Epithelial cell of prostate (primary cell): Measurements from ENCODE around the gene GPR157.

ENCODE experiments used
- DNase-seq: peaks from one replicate; pipeline ENCODE4 v3.0.0-alpha.2; 2011; ENCODE audit warnings: low read depth, low spot score
- H3K27ac ChIP-seq: fragments of 450-650 bp; 2 replicates; pipeline ENCODE4 v1.5.1; 2017; ENCODE audit warnings: mild to moderate bottlenecking

The GPR157 gene

DNA sequence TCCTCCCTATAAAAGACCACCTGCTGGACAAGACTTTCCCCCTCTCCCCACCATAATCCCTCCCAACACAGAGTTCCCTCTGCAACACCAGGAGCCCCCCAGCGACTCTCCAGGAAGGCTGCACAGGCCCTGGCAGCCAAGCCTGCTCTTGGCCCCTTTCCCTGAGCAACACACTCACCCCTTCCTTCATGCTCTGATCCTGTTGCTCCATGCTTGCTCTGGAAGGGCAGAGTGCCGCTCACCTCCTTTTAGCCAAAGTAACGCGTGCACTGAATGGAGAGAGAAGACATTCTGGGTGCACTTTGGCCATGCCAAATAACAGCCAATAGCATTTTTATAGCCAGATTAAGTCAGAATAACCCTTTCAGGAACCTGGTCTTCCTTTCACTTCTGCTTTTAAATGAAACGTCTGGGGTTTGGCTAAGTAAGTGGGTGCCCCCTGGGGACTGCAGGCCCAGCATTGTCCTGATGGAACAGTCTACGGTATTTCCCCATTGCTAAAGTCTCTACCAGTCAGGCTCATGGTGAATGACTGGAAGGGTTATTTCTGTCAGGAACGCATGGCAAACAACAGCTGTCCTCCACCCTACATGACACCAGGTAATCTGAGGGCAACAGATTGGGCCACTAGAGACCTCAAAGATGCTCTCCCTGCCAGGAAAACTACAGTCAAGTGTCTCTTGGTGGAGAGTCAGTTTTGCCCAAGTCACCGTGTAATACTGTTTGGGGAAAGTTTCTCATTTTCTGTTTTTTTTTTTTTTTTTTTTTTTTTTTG lies 59.4 kb downstream of the GPR157 start, which contains the start of gene SLC2A5:
TSS of gene SLC2A5 (minus strand) at position 310 of the 775 bp plus-strand sequence. CDS start at position 211, 99 bp downstream.
- no peak within 1 kb of the TSS for H3K27ac ChIP-seq
- no peak for DNase-seq

DNA sequence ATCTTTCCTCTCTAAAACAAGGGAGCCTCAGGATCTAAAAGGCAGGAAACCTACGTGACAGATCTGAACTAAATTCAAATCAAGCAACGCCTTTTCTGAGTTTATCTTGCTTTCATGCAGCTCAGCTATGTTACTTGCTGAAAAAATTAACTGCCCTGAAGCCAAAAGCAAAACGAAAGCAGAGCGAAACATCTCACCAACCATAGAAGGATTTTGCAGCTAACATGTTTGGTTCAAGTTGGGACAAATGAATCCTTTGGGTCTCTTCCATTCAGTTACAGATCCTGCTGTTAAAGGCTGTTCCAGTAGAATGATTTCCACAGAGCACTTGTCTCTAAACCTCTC lies 59.9 kb downstream of the GPR157 start:
- no peak for DNase-seq
- H3K27ac ChIP-seq = no peak overlapping the region

DNA sequence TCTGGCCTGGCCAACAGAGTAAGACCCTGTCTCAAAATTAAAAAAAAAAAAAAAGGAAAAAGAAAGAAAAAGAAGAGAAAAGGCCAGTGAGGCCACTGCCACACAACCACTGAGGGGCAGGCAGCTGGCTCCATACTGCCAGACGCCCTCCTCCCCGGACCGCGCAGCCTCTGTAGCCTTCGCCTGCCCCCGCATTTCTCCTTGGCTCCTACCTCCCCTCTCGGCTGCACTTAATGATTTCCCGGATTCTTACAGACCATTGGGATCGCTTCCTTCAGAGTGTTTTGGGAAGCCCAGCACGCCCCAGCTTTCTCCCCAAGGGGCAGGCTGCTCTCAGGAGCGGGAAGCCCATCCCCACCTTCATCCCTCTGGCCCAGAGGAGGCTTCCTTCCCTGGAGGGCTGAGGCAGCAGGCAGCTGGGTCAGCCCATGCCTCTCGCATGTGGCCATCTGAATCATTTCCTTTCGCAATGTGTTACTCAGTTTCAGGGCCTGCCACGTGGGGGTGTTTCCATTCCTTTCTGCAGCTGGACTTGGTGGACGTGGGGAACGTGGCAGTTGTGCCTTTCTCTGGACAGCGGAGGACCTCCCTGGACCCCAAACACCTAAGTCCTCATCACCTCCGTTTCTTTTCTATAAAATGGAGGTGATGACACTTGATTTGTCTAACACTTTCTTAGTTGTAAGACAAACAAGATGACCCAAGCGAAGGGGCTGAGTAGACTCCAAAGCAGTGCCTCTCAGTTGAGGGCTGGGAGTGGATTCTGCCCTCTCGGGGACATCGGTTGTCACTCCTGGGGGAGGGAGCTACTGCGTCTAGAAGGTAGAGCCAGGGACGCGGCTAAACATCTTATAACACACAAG lies 61.7 kb downstream of the GPR157 start:
- H3K27ac ChIP-seq = no peak overlapping the region
- DNase-seq = no peak

DNA sequence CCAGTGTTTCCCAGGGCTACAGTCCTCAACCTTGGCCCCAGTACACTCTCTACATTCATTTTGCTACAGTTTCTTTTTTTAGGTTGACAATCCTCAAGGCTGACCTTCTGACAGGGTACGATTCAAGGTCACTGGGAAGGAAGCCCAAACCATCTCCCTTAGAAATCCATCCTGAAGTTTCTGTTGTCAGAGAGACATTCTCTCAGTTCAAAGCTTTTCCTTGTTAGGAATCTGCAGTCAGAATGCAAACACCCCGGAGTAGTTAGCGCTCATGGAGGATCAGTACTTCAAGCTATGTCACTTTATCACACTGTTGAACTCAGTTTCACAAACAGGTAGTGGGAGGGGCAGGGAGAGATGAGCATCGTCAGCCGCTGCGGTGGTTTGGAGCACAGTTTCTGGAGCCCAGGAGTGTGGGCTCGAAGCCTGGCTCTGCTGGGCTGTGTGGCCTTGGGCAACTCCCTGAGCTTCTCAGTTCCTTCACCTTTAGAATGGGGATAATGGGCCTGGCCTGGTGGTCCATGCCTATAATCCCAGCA lies 63.6 kb downstream of the GPR157 start:
- DNase-seq = no peak
- no peak overlapping the region for H3K27ac ChIP-seq

DNA sequence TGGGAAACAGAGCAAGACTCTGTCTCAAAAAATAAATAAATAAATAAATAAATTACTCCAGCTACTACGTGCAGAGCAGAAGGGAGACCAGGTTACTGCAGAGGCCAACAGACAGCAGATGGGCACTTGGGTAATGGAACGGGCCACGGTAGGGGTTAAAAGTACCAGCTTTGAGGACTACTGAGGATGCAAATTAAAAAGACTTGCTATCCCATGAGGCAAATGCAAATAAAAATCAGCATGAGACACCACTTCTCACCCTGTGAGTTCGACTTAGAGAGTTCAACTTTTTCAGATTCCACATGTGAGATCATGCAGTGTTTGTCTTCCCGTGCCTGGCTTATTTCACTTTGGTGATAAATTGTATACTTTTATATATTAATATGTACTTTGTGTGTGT lies 66.1 kb downstream of the GPR157 start:
- DNase-seq = no peak

DNA sequence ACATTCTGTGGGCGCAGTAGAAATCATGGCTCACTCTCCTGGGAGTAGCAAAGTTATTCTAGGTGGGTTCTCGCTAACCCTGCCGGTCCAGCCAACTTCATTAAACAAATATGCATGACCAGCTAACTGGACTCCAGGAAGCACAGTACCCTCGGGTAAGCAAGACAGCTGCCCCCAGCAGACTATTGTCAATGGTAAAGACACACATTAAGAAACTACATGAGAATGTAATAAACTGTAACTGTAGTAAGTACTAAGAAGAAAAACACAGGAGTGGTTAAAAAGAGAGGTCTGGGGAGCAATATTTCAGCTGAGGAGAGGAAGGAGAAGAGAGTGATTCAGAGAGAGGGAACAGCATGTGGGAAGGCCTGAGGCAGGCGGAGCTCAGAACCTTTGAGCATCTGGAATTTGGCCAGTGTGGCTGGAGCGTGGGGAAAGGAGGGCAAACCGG lies 66.9 kb downstream of the GPR157 start:
- H3K27ac ChIP-seq = no peak overlapping the region

More for the DNA sequence above, 66.1 kb downstream of the GPR157 start:
- no peak overlapping the region for H3K27ac ChIP-seq

DNA sequence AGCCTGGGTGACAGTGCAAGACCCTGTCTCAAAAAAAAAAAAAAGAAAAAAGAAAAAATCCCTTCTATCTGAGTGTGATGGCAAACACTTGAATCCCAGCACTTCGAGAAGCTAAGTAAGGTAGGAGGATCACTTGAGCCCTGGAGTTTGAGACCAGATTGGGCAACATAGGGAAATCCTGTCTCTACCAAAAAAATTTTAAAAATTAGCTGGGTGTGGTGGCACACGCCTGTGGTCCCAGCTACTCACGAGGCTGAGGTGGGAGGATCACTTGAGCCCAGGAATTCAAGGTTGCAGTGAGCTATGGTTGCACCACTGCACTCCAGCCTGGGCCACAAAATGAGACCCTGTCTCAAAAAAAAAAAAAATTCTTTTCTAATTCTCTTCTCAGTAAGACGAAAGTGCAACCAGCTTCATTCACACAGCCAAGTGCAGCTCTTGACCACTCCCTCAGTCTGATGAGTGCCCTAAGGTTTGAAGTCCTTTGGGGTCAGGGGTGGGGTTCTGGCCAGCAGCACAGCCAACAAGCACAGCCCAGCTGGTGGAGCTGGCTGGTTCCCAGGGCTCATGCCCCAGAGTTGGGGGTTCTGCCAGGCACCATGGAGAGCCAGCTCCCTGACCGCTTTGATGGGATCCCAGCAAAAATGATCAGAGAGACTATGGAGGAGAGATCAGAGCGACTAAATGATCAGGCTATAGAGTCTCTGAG lies 67.5 kb downstream of the GPR157 start:
- DNase-seq = no peak
- H3K27ac ChIP-seq = no peak overlapping the region

More for the DNA sequence above, 66.9 kb downstream of the GPR157 start:
- no peak for DNase-seq

DNA sequence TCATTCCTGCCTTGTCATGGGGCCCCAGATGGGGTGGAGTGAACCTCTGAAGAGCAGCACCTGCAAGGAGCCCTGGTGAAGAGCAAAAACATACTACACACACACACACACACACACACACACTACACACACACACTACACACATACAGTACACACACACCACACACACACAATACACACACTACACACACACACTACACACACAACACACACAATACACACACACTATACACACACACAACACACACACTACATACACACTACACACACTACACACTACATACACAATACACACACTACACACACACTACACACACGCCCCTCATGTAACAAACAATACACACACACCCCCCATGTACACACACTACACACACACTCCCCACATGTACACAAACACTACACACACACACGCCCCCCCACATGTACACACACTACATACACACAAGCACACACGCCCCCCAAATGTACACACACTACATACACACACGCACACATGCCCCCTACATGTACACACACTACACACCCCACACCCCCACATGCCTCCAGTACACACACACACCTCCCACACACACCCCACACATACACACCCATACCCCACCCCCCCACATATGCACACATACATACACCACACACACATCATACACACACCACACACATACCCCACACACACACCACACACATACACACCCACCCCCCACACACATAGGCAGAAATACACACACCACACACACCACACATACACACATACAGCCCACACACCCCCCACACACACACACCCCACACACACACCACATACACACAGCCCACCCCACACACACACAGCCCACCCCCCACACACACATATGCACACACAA lies 68.8 kb downstream of the GPR157 start:
- DNase-seq = no peak
- H3K27ac ChIP-seq = no peak overlapping the region

DNA sequence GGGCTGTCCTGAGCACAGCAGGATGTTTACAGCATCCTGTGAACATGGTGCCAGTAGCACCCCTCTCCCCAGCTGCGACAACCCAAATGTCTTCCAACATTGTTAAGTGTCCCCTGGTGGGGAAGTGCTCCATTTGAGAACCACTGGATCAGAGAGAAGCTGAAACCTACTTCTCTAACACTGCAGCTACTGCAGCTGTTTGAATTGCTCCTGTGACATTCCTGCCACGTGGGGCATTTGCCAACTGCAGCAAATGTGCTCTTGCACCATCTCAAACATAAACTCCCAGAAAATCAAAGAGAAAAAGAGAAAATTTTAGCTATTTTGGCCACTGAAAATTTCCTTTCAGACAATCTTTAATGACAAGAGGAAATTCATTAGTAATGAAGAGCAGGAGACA lies 70.4 kb downstream of the GPR157 start:
- DNase-seq = no peak
- no peak overlapping the region for H3K27ac ChIP-seq

DNA sequence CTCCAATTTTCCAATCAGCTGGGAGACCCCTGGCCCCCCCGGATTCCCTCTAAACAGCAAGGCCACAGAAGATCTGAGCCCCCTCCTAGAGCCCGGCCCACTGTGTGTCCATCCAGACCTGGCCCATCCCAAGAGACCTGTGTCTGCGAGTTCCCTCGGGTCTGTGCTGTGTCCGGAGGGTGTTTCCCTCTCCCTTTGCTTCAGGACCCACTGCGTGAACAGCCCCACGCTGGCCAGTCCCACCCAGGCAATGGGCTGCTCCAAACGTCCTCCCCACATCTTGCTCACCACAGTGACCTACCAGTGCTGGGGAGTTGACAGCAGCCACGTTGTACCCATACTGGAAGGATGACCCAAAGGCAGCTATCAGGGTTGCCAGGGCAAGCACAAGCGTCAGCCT lies 71.1 kb downstream of the GPR157 start:
- no peak for DNase-seq
- no peak overlapping the region for H3K27ac ChIP-seq

DNA sequence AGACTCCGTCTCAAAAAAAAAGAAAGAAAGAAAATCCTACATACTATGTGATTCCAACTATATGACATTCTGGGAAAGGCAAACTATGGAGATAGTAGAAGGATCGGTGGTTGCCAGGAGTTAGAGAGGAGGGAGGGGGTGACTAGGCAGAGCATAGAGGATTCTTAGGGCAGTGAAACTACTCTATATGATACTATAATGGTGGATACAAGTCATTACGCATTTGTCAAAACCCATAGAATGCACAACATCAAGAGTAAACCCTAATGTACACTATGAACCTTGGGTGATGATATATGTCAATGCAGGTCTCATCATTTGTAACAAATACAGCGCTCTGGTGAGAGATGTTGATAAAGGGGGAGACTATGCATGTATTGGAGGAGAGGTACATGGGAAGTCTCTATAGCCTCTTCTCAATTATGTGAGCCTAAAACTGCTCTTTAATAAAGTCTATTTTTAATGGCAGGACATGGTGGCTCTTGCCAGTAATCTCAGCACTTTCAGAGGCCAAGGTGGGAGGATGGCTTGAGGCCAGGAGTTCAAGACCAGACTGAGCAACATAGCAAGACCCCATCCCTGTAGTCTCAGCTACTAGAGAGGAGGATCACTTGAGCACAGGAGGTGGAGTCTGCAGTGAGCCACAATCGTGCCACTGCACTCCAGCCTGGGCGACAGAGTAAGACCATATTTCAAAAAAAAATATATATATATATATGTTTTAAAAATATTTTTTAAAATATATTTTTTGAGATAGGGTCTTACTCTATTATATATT lies 76.4 kb downstream of the GPR157 start:
- H3K27ac ChIP-seq = no peak overlapping the region
- no peak for DNase-seq

DNA sequence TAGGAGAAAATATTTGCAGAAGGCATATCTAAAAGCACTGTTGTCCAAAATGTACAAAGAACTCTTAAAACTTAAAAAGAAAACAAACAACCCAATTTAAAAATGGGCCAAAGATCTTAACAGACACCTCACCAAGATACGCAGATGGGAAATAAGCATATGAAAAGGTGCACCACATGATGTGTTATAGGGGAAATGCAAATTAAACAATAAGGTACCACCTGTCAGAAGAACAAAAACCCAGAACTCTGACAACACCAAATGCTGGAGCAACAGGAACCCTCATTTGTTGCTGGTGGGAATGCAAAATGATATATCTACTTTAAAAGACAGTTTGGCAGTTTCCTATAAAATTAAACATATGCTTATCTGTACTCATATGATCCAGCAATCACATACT lies 77.5 kb downstream of the GPR157 start:
- no peak for DNase-seq
- no peak overlapping the region for H3K27ac ChIP-seq

DNA sequence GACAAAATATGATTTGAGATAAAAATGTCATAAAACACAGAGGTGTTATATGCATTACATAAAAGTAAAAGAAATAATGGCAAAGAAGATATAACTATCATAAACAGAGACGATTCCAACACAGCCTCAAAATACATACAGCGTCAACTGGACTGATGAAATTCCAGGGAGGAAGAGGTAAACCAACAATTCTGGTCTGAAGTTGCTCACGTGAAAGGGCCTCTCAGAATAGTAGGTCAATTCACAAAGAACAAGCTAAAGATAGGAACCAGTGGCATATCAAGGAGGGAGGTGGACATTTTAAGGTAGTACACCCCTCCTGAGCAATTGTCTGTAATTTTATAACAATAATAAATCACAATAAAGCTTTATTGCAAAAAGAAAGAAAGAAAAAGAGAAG lies 78.1 kb downstream of the GPR157 start:
- no peak overlapping the region for H3K27ac ChIP-seq
- DNase-seq = no peak
